BJ (cell line): ENCODE measurements around the gene ADD2. TPM values are rescaled to one million over a fixed set of nuclear protein-coding genes. Genes with fewer than 3 reads are reported as not detected.

Experiments
- CTCF ChIA-PET: fragments of 350-600 bp; formaldehyde crosslinking; extraction: SDS; loops from one replicate; lab custom pipeline; 2021; ENCODE audit warnings: antibody characterized with exemption, inconsistent platforms; lab: Yijun Ruan, JAX
- POLR2A ChIA-PET: fragments of 300-600 bp; sonication (Branson Sonifier 250); formaldehyde crosslinking; extraction: SDS; loops from one replicate; lab custom pipeline; 2021; ENCODE audit warnings: antibody characterized with exemption; lab: Charles Lee
- DNase-seq: peaks from one replicate; pipeline ENCODE4 v3.0.0-alpha.2; 2011; ENCODE audit warnings: low read depth
- H3K27me3 ChIP-seq: 2 replicates; pipeline ENCODE4 v1.6.0; 2011; ENCODE audit warnings: low read length; ENCODE audit not compliant: control insufficient read depth, insufficient read depth
- H3K36me3 ChIP-seq: 2 replicates; pipeline ENCODE4 v1.5.1; 2011; ENCODE audit warnings: low read length; ENCODE audit not compliant: control insufficient read depth, insufficient read depth
- H3K4me3 ChIP-seq: 2 replicates; pipeline ENCODE4 v1.5.1; 2011; ENCODE audit warnings: low read depth, mild to moderate bottlenecking, control low read depth, low read length
- CTCF ChIP-seq: IDR thresholded peaks from 2 replicates; pipeline ENCODE4 v1.5.1; 2011; ENCODE audit warnings: low read depth, mild to moderate bottlenecking, control low read depth, inconsistent platforms, low read length, moderate library complexity; ENCODE audit not compliant: insufficient read depth
- polyA plus RNA-seq: library from polyadenylated mRNA; depleted of rRNA; stranded (reverse); fragments of >200 nt; gene quantifications from 2 replicates; pipeline ENCODE4 v1.2.3, GENCODE V29; 2011

Gene ADD2
- polyA plus RNA-seq, 1 experiment: not detected

GRCh38 chr2:70671092-70671675, 96.8 kb downstream of the ADD2 start:
- H3K4me3 ChIP-seq: no peak overlapping the region
- H3K36me3 ChIP-seq: no peaks in the 10 kb centered on the region
- ChIA-PET POLR2A (no interaction called here), CTCF (interaction anchor here (0.6 to 2.1 kb wide), 2 partner anchors 12 to 15 kb away, joined by 3 to 6 read pairs; no protein-coding TSS in a partner anchor)
- TF ChIP-seq CTCF: no peak
- no peak for DNase-seq
- no peaks in the 10 kb centered on the region for H3K27me3 ChIP-seq

GRCh38 chr2:70670626-70671025, 97.4 kb downstream of the ADD2 start:
- no peaks in the 10 kb centered on the region for H3K27me3 ChIP-seq
- TF ChIP-seq CTCF: no peak
- H3K36me3 ChIP-seq: no peaks in the 10 kb centered on the region
- ChIA-PET POLR2A (interaction anchor here (0.6 kb wide), 1 partner anchor 82 kb away, joined by 3 read pairs; no protein-coding TSS in a partner anchor), CTCF (interaction anchor here (0.6 kb wide), 2 partner anchors 12 to 56 kb away, joined by 3 read pairs; no protein-coding TSS in a partner anchor)
- no peak overlapping the region for H3K4me3 ChIP-seq
- DNase-seq: no peak

GRCh38 chr2:70670202-70670601, 97.8 kb downstream of the ADD2 start:
- H3K4me3 ChIP-seq: no peak overlapping the region
- no peak for DNase-seq
- no peaks in the 10 kb centered on the region for H3K36me3 ChIP-seq
- TF ChIP-seq CTCF: no peak
- no peaks in the 10 kb centered on the region for H3K27me3 ChIP-seq
- ChIA-PET POLR2A (interaction anchor here (0.6 kb wide), 1 partner anchor 82 kb away, joined by 3 read pairs; no protein-coding TSS in a partner anchor), CTCF (interaction anchor here (0.6 to 2.3 kb wide), 3 partner anchors 16 to 329 kb away, joined by 3 to 11 read pairs (median 3); no protein-coding TSS in a partner anchor)

GRCh38 chr2:70668911-70669310, 99.1 kb downstream of the ADD2 start:
- no peak overlapping the region for H3K4me3 ChIP-seq
- no peak for TF ChIP-seq CTCF
- no peaks in the 10 kb centered on the region for H3K36me3 ChIP-seq
- ChIA-PET CTCF (interaction anchor here (2.3 kb wide), 1 partner anchor 17 kb away, joined by 11 read pairs; no protein-coding TSS in a partner anchor), POLR2A (no interaction called here)
- no peak for DNase-seq
- H3K27me3 ChIP-seq: no peaks in the 10 kb centered on the region

GRCh38 chr2:70668432-70668831, 99.6 kb downstream of the ADD2 start:
- Histone ChIP-seq H3K36me3 (no peaks in the 10 kb centered on the region), H3K4me3 (no peak overlapping the region), H3K27me3 (no peaks in the 10 kb centered on the region)
- ChIA-PET CTCF (interaction anchor here (2.3 kb wide), 1 partner anchor 18 kb away, joined by 11 read pairs; no protein-coding TSS in a partner anchor), POLR2A (no interaction called here)
- no peak for TF ChIP-seq CTCF
- no peak for DNase-seq
